ENCODE results near the gene ZNF77.
"Not testable (repeated sequence)": the region's sequence is repeated elsewhere in the genome, so short reads cannot be mapped to it uniquely, and the experiment has no call there.

Gene ZNF77

DNA sequence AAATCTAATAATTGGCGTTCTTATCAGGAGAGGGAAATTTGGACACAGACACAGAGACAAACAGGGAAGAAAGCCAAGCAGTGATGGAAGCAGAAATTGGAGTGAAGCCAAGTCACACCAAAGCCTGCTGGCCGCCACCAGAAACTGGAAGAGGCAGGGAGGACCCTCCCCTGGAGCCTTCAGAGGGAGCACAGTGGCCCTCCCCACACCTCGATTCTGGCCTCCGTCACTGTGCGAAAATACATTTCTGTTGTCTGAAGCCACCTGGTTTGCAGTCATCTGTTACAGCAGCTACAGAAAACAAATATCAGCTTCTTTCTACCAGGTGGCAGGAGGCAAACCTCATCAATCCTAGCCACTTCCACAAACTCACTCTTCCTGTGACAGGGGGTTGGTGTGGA is 24.3 kb upstream of the ZNF77 start:
- peak; percentile 89 for DNase-seq

GRCh38 chr19:2967972-2968371 is 23.2 kb upstream of the ZNF77 start:
- DNase-seq: no peak

- DNase-seq: no peak
Measured at GRCh38 chr19:2964874-2965273, 20.1 kb upstream of the ZNF77 start.

GRCh38 chr19:2963631-2964030 is 18.9 kb upstream of the ZNF77 start:
- not testable (repeated sequence) for DNase-seq

GRCh38 chr19:2963122-2963521 is 18.4 kb upstream of the ZNF77 start:
- DNase-seq: no peak

GRCh38 chr19:2962018-2962670 is 17.4 kb upstream of the ZNF77 start:
- peak; percentile 73 for DNase-seq

DNA sequence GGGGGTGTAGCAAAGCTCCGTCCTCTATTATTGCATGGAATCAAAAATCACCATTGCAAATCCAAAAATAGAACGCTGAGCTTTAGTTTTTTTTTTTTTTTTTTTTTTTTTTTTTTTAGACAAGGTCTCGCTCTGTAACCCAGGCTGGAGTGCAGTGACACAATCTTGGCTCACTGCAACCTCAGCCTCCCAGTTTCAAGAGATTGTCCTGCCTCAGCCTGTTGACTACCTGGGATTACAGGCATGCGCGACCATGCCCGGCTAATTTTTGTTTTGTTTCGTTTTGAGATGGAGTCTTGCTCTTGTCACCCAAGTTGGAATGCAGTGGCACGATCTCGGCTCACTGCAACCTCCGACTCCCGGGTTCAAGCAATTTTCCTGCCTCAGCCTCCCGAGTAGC is 15.3 kb upstream of the ZNF77 start:
- no peak for DNase-seq

- no peak for DNase-seq
Measured at GRCh38 chr19:2957160-2957559, 12.4 kb upstream of the ZNF77 start.

GRCh38 chr19:2952953-2953481 is 8.2 kb upstream of the ZNF77 start:
- DNase-seq: peak; percentile 65

DNA sequence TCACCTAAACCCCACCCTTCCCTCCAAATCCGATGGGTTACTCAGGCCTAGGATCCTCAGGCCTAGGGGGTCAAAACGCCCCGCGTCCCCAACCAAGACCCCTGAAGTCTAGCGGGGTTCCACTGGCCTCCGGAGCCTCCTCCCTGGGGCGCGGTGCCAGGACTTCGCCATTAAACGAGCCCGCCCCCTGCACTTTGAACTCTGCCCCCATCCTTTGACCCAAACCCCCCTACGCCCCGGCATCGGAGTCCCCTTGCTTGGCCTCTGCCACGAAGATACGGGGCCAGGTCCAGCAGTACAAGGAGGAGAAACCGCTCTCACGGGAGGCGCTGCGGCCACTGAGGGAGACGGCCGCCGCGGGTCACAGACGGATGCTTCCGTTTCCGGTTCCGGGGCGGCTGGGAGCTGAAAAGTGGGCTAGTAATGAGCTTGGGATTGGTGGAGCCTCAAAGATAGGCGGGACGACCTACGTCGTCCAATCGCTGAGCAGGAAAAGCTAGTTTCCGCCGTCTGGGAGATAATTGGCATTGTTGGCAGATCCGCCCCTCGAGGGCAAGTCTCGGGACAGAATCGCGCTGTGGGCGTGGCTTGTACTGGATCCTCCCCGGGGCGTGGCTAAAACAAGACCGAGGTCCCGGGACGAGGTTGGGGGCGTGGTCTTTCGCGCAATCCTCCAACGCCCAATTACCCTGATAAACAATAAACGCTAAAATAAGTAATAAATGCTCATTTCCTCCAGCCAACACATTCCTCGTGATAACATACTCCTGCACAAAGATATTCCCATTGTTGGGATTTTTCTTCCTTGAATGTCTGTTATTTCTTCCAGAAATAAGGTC is 5.7 kb upstream of the ZNF77 start:
- DNase-seq: peak; percentile 98

DNA sequence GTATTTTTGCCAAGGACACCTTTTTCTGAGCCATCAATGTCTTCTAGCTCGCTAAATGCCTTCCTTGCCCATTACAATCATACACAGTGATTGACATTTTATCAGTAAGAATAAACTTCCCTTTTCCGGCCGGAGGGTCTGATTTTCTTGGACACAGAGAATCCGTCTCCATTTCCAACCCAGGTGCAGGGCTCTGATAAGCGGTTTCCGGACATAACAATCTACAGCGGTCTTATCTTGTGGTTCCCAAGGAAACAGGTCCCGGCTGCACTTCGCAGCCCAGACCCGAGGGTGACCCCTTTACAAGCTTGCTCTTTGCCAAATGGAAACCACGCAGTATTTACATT is 5.1 kb upstream of the ZNF77 start:
- peak; percentile 46 for DNase-seq

DNA sequence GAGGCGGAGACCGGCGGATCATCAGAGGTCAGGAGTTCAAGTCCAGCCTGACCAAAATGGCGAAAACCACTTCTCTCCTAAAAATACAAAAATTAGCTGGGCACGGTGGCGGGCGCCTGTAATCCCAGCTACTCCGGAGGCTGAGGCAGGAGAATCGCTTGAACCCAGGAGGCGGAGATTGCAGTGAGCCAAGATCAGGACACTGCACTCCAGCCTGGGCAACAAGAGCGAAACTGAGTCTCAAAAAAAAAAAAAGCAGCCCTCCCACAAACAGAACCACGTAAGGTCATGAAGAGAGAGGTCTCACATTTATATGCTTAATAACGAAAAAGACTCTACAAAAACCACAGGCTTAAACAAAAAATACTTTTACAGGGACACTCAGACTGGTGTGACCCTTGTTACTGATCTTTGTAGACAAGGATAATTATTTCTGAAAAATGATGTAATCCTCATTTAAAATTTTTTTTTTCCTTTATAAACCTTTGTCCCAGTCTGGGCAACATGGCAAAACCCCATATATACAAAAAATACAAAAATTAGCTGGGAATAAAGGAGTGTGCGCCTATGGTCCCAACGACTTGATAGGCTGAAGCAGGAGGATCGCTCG is 909 bp upstream of the ZNF77 start:
- no peak for DNase-seq

DNA sequence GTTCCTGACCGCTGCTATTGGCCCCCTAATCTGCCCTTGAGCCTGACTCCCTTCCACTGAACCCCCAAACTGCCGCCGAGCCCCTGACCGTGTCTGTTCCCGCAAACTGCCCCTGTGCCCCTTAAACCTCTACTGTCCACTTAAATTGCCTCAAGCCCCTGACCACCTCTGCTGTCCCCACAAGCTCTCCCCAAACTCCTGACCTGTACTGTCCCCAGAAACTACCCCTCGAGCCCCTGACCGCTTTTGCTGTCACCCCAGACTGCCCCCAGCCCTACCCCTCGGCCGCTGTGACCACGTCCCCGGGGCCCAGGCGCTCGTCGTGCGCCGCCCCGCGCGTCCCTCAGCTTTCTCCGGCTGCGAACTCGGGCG is 382 bp downstream of the ZNF77 start:
- DNase-seq: no peak

GRCh38 chr19:2942928-2943640 is 1.7 kb downstream of the ZNF77 start:
- DNase-seq: no peak

- DNase-seq: not testable (repeated sequence)
Measured at GRCh38 chr19:2935863-2936262, 8.9 kb downstream of the ZNF77 start.

GRCh38 chr19:2933490-2933910 is 11.3 kb downstream of the ZNF77 start:
- DNase-seq: no peak

GRCh38 chr19:2927032-2927430 is 17.7 kb downstream of the ZNF77 start:
- DNase-seq: no peak

- DNase-seq: no peak
Measured at GRCh38 chr19:2926341-2927031, 18.3 kb downstream of the ZNF77 start.

DNA sequence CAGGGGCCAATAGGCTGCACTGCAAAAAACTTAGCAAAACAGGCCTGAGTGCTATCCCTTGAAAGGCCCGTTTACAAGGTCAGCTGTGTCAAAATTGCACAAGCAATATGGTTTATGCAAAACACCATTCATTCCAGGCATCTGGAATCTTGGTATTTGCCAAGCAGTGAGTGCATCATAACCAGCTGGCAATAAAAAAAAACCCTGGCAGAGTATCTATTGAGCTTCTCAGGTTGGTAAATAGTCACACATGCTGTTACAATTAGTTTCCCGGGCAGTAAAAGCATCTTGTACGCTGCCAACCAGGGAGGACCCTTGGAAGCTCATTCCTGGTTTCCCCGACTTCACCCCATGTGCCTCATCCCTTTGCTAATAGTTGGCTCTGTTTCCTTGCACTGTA is 21.3 kb downstream of the ZNF77 start:
- peak; percentile 31 for DNase-seq

- peak; percentile 40 for DNase-seq
Measured at GRCh38 chr19:2922987-2923386, 21.8 kb downstream of the ZNF77 start.

- no peak for DNase-seq
Measured at GRCh38 chr19:2917275-2918184, 27.2 kb downstream of the ZNF77 start.

GRCh38 chr19:2912306-2912705 is 32.5 kb downstream of the ZNF77 start:
- DNase-seq: no peak
